Neutrophil (primary cell): ENCODE results near the gene APRT.

ENCODE experiments used
- H3K27ac ChIP-seq: fragments of 200-600 bp; sonication (generic); 2 replicates; pipeline ENCODE4 v1.5.1; 2016; ENCODE audit warnings: mild to moderate bottlenecking, moderate library complexity
- H3K27me3 ChIP-seq: fragments of 200-600 bp; sonication (generic); 2 replicates; pipeline ENCODE4 v1.6.0; 2016; ENCODE audit warnings: mild to moderate bottlenecking
- H3K36me3 ChIP-seq: fragments of 200-600 bp; sonication (generic); 2 replicates; pipeline ENCODE4 v1.5.1; 2017
- H3K4me1 ChIP-seq, 2 experiments: fragments of 200-600 bp in 1 of 2; sonication (generic) in 1 of 2; 1 replicate in 1 of 2; 2 replicates in 1 of 2; pipeline versions ENCODE4 v1.5.1 to v1.6.1; 2013 to 2016; ENCODE audit warnings: low read depth in 1 of 2, low read length in 1 of 2, mild to moderate bottlenecking in 1 of 2, moderate library complexity in 1 of 2; ENCODE audit not compliant: control insufficient read depth in 1 of 2, insufficient read depth in 1 of 2
- H3K4me3 ChIP-seq, 2 experiments: fragments of 200-600 bp in 1 of 2; sonication (generic) in 1 of 2; 1 replicate in 1 of 2; 2 replicates in 1 of 2; pipeline ENCODE4 v1.5.1; 2013 to 2016; ENCODE audit warnings: low read depth in 1 of 2, low read length in 1 of 2, mild to moderate bottlenecking in 1 of 2, moderate library complexity in 1 of 2
- H3K9me3 ChIP-seq: fragments of 200-600 bp; sonication (generic); 2 replicates; pipeline ENCODE4 v1.5.1; 2016
- CTCF ChIP-seq: fragments of 200-600 bp; sonication (generic); IDR thresholded peaks from 2 replicates; pipeline ENCODE4 v1.5.1; 2016; ENCODE audit warnings: antibody characterized with exemption

Gene APRT

GRCh38 chr16:88804552-88805339, 7.0 kb downstream of the APRT start:
- no peak for TF ChIP-seq CTCF
- H3K4me3 ChIP-seq: peak overlapping the region in 1 of 2 experiments; percentile 82
- peaks cover 10% of the 10 kb centered on the region for H3K36me3 ChIP-seq
- no peaks in the 10 kb centered on the region for H3K27me3 ChIP-seq
- no peaks in the 10 kb centered on the region for H3K9me3 ChIP-seq
- no peak overlapping the region for H3K27ac ChIP-seq
- H3K4me1 ChIP-seq: peaks cover 32 to 35% of the 10 kb centered on the region in 2 experiments

- Histone ChIP-seq H3K27ac (no peak overlapping the region), H3K4me1 (peaks cover 37 to 39% of the 10 kb centered on the region in 2 experiments), H3K36me3 (peaks cover 7% of the 10 kb centered on the region), H3K4me3 (peak overlapping the region in 1 of 2 experiments; percentile 82), H3K27me3 (no peaks in the 10 kb centered on the region), H3K9me3 (no peaks in the 10 kb centered on the region)
- TF ChIP-seq CTCF: no peak
These were observed 7.6 kb downstream of the APRT start for GRCh38 chr16:88804173-88804551.

- Histone ChIP-seq H3K27ac (peak within 1 kb of the TSS; percentile 64), H3K9me3 (no peaks in the 10 kb centered on the region), H3K36me3 (peaks cover 5% of the 10 kb centered on the region), H3K4me3 (peak within 1 kb of the TSS; percentile 82), H3K4me1 (peaks cover 38 to 39% of the 10 kb centered on the region in 2 experiments), H3K27me3 (no peaks in the 10 kb centered on the region)
- TF ChIP-seq CTCF: peak; percentile 35
These were observed 8.3 kb downstream of the APRT start, which contains the start of gene CDT1 for GRCh38 chr16:88803264-88803987. Gene CDT1 (plus strand): TSS chr16:88803789. CDS start chr16:88803832, 43 bp downstream.

- Histone ChIP-seq H3K27ac (peak overlapping the region; percentile 1), H3K4me1 (peaks cover 42 to 45% of the 10 kb centered on the region in 2 experiments), H3K27me3 (no peaks in the 10 kb centered on the region), H3K36me3 (no peaks in the 10 kb centered on the region), H3K9me3 (no peaks in the 10 kb centered on the region), H3K4me3 (no peak overlapping the region)
- TF ChIP-seq CTCF: no peak
These were observed 11.5 kb downstream of the APRT start for GRCh38 chr16:88800277-88800592.

- no peak for TF ChIP-seq CTCF
- no peaks in the 10 kb centered on the region for H3K9me3 ChIP-seq
- no peaks in the 10 kb centered on the region for H3K36me3 ChIP-seq
- peaks cover 45 to 49% of the 10 kb centered on the region in 2 experiments for H3K4me1 ChIP-seq
- H3K4me3 ChIP-seq: no peak overlapping the region
- H3K27ac ChIP-seq: peak overlapping the region; percentile 1
- H3K27me3 ChIP-seq: no peaks in the 10 kb centered on the region
These were observed 12.0 kb downstream of the APRT start for GRCh38 chr16:88799569-88800276.
